COLO829 (cell line): ENCODE data around the gene EFR3B.
"Not testable (repeated sequence)": the region's sequence is repeated elsewhere in the genome, so short reads cannot be mapped to it uniquely, and the experiment has no call there.

Experiments
- DNase-seq: peaks from one replicate; pipeline ENCODE4 v3.0.0; 2012; ENCODE audit warnings: low spot score

Gene EFR3B

DNA sequence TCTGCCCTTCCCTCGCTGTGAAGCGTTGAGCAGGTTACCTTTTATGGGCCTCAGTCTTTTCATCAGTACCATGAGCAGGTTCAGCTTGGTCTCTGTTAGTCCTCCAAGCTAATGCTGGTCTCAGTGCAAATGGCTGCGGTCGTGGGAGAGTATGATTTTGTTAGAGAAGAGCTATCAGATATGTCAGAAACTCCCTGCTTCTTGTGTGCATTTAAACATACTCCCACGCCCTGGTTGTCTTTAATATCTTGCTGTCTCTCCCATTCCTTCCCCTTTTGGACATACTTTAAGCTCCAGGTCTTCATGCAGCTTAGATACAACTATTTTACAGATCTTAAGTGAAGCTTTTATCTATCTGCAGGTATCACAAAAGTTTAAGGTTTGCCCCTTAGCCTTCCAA, 62.9 kb downstream of the EFR3B start:
- DNase-seq: no peak

DNA sequence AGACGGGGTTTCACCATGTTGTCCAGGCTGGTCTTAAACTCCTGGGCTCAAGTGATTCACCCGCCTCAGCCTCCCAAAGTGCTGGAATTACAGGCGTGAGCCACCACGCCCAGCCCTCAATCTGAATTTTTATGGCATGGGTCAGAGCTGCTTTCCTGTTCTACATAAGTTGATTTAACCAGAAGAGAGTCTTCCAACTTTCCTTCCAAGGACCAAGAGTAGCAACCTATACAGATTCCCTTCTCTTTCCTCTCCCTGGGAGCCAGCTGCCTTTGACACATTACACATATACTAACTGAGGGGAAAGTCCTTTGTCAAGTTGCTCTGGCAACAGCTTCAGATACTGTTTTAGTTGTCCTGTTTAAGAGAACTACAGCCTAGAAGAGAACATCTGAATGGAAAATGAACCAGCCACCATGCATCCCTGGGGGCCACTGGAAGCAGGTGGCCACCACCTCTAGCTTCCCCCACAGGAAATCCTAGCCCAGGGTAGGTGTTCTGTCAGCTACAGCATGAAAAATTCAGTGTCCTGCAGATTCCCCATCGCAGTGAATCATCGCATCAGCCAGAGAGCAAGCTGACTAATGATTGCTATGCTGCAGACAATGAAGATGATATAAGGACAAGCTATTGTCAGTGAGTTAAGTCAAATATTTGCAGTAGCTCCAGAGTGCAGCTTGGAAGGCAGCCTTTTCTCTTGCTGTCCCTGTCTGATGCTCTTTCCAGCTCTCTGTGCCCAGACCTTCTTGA, 63.6 kb downstream of the EFR3B start:
- DNase-seq: peak; percentile 58

DNA sequence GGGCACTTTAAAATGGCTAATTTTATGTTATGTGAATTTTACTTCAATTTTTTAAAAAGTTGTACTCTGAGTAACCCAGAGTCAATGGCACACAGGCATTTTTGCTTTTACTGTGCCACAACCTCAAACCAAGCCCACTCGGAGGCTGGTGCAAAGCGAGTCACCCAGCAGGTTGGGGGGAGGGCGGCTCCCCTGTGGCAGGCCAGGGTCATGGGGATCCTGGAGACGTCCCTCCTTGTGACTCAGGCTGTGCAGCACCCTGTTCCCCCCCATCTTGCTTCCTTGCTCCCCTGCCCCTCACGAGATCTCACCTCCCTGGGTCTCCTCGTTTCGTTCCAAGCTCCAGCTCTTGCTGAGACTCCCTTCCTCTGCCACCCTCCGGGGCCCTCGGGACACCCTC, 67.9 kb downstream of the EFR3B start:
- no peak for DNase-seq

DNA sequence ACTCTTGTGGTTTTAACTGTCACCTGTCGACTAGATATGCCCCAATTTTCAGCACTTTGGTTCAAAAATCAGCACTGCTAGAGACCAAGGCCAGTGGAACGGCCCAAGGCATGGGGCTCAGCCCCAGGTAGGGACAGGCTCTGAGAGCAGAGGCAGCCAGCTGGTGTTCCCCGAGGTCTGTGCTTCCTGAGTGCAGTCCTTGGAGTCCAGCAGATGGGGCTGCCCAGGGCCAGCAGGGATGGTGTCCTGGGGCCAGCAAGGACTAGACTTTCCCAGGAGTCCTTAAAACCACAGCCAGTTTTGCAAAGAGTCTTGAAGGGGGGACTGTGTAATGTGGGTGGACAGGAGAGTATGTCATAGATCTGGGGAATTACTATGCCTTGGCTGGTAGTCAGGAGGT, 70.2 kb downstream of the EFR3B start:
- DNase-seq: no peak

DNA sequence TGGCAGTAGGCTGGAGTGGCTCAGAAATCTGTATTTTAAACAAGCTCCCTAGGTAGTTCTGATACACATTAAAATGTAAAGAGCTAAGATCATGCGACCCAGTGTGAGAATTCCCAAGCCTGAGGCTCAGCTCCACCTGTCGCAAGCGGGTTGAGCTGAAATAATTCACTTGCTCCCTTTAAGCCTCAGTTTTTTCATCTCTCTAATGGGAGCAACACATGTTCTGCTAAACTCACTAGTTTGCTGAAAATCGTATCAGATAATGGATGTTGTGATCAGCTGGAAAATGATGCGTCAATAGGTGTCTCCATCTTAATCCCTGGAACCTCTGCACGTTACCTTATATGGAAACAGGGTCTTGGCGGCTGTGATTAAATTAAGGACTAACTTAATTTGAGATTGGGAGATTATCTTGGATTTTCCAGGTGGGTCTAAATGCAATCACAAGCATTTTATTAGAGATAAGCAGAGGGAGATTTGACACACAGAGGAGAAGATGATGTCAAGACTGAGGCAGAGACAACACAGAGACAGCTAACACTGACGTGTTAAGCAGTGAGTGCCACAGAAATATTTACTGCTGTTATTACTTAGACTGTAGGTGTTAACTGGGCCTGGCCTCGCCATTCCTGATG, 73.5 kb downstream of the EFR3B start:
- no peak for DNase-seq

DNA sequence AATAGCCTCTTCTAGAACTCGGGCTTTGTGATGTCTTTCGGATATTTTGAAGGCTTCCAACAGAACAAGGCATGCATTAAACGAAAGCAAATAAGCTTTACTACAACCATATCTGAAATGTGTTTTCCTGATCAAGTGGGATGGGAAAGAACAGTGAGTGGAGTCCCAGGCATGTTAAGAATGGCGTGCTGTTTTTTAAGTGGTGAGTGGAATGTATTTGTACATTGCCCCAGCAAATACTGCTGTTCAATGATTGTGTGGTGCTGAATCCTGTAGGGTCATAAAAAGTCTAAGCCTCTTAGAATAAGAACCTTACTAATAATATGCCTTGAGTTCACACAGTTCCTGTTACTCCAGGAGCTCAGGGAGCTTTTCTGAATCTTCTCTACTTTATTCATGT, 74.0 kb downstream of the EFR3B start:
- no peak for DNase-seq

DNA sequence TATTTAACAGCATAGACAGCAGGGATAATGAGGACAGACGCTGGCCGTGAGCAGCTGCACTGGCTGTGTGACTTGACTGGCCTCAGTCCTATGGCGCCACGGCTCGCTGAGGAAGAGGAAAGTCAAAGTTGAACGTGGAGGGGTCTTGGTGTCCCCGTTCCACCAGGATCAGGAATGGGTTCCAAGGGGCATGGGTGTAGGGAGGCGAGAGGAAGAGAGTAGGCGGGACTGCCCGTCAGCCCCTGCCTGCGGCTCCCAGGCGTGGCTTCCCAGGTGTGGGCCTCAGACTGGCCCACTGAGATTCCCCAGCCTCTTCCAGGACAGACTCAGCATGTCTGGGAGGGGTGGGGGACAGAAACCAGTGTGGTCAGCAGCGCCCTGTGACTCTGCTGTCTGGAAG, 75.1 kb downstream of the EFR3B start:
- no peak for DNase-seq

DNA sequence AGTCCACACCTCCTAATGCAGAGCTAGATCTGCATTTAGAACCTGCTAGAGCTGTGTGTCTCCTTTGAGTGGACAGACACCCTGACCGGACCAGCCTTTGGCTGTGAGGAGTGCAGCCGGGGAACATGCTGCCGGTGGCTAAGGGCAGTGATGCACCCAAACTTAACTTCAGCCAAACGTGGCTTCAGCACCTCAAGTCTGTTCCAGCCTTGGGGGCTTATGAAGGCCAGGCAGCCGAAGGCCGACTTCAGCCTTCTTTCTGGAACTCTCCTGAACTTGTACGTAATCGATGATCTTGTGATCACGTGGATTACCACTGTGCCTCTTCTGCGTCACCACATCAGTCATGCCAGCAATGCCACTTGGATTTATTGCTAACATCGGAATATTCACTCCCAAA, 77.4 kb downstream of the EFR3B start:
- DNase-seq: no peak

DNA sequence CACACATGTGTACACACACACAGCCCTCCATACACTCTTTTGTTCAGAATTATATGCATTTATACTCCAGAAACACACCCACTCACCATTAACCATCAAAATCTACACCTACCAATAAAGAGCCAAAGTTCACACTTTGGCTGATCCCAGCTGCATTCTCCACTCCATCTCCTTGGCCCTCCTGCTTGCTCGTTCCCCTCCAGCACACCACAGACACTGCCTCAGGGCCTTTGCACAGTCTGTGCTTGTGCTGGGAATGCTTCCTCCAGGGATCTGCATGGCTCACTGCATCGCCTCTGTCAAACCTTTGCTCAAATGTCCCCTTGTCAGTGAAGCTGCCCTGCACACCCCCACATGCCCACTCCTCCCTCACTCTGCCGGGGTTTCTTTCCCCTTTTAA, 80.5 kb downstream of the EFR3B start:
- no peak for DNase-seq

DNA sequence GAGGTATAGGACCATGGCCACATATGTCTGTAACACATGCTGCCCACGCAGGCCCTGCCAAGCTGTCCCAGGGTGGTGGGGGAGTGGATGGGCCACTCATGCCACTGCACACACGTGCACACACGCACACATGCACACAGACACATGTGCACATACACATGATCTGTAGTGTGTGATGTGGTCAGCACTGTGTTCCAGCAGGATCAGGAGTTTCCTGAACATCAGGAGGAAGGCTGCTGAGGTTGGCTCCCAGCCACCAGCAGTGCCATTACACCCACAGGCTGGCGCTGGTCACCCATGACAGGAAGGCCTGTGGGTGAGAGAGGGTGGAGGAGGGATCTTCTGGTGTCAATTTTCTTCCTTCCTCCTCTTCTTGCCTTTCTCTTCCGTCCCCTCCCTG, 81.8 kb downstream of the EFR3B start:
- DNase-seq: no peak

DNA sequence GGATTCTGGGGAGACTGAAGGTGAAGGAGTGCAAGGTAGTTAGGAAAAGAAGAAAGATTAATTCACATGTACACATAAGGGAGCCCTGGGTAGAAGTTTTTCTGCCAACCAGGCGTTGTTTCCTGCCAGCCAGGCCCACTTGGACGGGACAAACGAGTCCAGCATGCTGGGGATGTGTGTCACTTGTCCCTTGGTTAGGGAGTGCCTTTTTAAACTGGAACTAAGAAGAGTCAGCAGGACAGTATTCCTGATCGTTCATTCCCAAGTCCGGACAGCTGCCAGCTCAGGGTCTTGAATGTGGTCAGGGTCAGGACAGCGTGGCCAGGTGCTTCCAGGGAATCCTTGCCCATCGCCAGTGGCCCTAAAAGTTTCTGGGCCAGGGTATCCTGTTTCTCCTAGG, 83.3 kb downstream of the EFR3B start:
- DNase-seq: no peak

DNA sequence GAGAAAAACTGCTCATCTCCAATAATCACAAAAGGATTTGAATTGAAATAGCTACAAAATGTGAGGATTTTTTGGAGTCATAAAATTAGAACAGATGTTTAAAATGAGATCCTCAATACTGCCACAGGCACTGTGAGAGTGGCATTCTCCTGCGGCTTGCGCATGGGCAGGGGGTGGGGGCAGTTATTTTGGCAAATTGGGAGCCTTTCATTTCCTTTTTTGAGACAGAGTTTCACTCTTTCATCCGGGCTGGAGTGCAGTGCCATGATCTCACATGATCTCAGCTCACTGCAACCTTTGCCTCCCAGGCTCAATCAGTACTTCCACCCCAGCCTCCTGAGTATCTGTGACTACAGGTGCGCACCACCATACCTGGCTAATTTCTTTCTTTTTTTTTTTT, 84.1 kb downstream of the EFR3B start:
- no peak for DNase-seq

DNA sequence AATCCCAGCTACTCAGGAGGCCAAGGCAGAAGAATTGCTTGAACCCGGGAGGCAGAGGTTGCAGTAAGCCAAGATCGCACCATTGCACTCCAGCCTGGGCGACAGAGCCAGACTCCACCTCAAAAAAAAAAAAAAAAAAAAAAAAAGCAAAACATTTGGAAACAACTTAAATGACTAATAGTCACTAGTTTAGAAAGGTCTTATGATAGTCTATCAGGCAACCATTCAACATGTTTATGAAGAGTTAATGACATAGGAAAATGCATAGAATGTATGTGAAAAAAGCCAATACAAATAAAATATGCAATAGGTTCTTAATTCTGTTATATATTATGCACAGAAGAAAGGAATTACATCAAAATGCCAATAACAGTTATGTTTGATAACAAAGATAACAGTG, 85.2 kb downstream of the EFR3B start:
- not testable (repeated sequence) for DNase-seq

DNA sequence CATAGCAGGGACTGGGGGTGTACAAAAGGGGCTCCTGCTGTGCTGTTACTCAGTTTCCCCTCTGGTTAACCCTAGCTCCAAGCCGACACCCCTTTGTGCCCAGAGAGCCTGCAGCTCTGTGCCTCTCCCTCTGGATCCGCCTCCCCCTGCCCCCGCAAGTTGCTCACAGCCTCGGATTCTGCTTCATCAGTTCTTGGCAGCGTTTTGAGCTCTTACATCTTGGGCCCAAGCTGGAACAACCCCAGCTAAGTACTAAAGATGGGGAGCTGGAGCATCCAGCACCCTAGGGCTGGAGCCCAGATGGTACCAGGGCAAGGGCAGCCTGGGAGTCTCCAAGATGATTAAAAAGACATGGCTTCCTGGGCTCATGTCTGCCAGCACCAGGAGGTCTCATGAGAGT, 85.8 kb downstream of the EFR3B start:
- DNase-seq: no peak

DNA sequence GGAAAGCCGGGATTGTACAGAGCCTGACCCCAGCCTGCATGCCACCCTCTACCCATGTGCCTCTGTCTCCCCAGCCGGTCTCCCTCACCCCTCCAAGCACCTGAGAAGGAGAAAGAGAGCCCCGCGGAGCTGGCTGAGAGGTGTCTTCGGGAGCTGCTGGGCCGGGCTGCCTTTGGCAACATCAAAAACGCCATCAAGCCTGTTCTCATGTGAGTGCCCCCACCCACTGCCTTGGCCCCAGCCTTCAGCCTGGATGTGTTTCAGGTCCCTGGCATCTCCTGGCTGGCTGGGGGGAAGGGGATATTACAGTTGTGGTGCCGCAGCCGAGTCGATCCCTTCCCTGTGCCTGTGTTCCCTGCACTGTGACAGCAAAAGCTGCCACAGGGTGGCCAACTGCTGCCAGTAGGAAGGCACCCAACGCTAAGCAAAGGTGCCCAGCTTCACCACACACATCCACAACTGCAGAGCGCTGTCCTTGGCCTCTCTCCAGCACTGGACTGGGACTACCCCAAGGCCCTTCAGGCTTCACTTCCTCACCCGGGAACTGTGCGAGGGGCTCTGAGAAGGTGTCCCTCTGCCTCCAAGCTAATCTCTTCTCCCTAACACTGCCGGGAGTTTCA, 88.1 kb downstream of the EFR3B start:
- no peak for DNase-seq

DNA sequence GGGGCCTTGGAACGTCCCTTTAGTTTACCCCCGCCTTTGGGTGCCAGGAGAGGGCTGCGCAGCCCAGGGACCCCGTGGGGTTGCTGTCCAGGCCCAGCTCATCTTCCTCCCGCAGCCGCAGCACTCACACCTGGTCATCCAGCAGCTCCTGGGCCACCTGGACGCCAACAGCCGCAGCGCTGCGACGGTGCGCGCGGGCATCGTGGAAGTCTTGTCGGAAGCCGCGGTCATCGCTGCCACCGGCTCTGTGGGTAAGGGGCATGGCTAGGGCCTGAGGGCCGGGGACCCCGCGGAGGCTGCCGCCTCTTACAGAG, 89.3 kb downstream of the EFR3B start:
- no peak for DNase-seq

DNA sequence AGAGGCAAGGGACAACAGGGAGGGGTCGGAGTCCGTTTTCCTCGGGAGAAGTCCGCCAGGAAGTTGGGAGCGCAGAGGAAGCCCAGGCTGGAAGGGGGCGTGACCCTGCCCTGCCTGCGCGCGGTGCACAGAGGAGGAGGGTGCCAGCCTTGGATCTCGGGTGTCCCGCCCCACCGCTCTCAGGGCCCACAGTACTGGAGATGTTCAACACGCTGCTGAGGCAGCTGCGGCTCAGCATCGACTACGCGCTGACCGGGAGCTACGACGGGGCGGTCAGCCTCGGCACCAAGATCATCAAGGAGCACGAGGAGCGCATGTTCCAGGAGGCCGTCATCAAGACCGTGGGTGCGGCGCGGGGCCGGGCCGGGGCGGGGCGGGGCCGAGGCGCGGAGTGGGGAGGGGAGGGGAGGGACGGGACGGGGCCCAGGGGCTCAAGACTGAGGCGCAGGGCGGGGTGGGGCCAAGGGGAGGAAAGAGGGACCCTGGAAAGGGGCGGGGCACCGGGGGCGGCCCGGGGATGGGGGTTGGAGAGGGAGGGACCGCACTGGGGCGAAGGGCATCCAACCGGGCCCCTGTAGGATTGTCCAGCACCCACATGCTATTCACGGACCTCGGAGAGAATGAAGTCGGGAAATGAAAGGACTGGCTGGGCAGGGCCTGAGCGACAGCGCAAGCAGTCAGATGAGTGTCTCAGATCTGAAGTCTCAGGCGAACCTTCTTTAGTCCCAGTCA, 89.9 kb downstream of the EFR3B start:
- DNase-seq: no peak

DNA sequence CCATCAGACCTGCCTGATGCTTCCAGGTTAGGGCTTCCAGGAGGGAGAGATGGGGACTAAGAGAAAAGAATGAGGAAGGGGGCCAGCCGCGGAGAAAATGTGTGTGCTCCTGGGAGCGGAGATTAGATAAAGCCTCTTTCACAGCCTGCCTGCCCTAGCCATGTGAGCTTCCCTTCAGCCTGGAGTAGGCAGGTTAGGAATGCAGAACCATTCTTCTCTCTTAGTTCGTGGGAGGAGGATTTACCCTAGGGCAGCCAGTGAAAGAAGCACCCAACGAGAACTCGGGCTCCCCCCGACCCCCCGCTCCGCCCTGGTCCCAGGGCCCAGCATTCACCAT, 90.4 kb downstream of the EFR3B start:
- peak; percentile 33 for DNase-seq

DNA sequence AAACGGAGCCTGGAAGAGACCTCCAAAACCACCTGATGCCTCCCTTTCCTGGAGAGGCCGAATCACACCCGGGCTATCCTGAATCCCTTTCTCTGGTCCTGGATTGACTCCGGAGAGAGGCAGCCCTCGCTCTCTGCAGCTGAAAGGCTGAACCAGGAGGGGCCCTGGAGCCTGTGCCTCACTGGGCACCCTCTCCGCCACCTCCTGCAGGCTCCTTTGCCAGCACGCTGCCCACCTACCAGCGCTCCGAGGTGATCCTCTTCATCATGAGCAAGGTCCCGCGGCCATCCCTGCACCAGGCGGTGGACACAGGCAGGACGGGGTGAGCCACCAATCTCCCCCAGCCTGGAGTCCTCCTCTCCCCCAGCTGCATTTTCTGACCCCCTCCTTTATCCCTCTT, 90.8 kb downstream of the EFR3B start:
- no peak for DNase-seq

DNA sequence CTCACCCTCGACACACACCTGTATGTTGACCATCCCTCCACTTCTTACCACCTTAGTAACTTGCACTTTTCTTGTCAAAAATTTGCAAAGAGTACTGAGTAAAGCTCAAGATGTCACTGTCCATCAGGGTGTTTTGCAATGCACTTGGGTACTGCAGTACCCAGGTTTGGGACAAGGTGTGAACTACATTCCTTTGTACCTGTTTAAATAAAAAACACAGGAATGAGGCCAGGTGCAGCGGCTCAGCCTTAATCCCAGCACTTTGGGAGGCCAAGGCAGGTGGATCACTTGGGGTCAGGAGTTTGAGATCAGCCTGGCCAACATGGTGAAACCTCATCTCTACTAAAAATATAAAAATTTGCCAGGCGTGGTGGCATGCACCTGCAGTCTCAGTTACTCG, 98.7 kb downstream of the EFR3B start:
- not testable (repeated sequence) for DNase-seq

DNA sequence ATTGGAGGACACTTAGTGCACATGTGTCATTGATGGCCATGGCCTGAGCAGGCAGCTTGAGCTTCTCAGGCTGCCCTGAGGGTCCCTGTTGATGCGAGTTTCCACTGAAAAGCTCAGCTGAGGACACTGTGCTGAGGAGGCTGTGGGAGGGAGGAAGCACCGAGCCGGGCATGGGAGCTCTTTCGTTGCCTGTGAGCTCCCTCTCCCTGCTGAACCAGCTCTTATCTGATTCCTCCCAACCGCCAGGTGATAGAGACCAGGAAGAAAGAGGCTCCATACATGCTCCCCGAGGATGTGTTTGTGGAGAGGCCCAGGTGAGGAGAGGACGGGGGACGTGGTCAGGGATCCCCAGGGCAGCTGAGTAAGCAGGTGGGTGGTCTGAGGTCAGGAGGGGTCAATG, 99.2 kb downstream of the EFR3B start:
- DNase-seq: no peak

DNA sequence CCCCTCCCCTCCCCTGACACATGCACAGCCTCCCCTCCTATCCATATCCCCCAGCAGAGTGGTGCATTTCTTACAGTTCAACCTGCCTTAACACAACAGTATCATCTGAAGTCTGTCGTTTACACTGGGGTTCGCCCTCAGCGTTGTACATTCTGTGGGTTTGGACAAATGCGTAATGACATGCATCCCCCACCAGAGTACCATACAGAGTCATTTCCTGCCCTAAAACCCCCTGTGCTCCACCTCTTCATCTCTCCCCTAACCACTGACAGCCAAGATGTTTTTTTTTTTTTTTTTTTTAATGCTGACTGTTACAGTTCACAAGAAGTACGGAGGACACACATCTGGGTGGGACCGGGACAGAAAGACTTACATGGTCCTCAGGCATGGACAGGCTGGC, 103.9 kb downstream of the EFR3B start:
- no peak for DNase-seq

DNA sequence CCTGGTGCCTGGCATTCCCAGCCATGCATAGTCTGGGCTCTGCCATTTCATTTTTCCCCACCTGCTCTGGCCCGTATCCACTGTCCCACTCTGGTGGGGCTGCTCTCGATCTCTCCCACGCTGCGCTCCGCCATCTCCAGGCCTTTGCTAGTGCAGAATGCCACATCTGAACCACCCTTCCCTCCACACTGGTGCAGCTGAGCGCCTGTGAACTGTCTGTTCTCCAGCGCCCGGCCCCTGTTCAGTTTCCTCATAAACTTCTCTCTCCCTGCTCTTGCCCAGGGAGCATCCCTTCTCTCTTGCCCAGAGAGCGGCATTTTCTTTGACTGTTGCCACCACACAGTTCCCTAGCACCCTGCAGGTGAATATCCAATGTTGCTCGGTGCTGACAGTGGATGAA, 105.0 kb downstream of the EFR3B start:
- no peak for DNase-seq
